Chondrocyte (in vitro differentiated cells): ENCODE measurements around the gene TES. TPM values are rescaled to one million over a fixed set of nuclear protein-coding genes. Genes with fewer than 3 reads are reported as not detected.

ENCODE experiments used
- DNase-seq: peaks from one replicate; pipeline ENCODE4 v3.0.0; 2021; ENCODE audit warnings: mixed read lengths, low spot score
- H3K27ac Mint-ChIP-seq: one replicate; pipeline ENCODE4 v1.8.0; 2021; ENCODE audit warnings: mild to moderate bottlenecking, moderate library complexity, mixed read lengths; ENCODE audit not compliant: unreplicated experiment
- H3K27me3 Mint-ChIP-seq: 2 replicates; pipeline ENCODE4 v1.8.0; 2021; ENCODE audit warnings: low read depth, mixed read lengths
- H3K36me3 Mint-ChIP-seq: 2 replicates; pipeline ENCODE4 v1.8.0; 2021; ENCODE audit warnings: low read depth, mixed read lengths
- H3K4me1 Mint-ChIP-seq: 2 replicates; pipeline ENCODE4 v1.8.0; 2021; ENCODE audit warnings: low read depth, mild to moderate bottlenecking, mixed read lengths
- H3K4me3 Mint-ChIP-seq: one replicate; pipeline ENCODE4 v1.8.0; 2021; ENCODE audit warnings: mild to moderate bottlenecking, moderate library complexity, mixed read lengths; ENCODE audit not compliant: unreplicated experiment
- H3K9me3 Mint-ChIP-seq: 2 replicates; pipeline ENCODE4 v1.8.0; 2021; ENCODE audit warnings: low read depth, mixed read lengths
- total RNA-seq: library from RNA; stranded (reverse); gene quantifications from 3 replicates; pipeline ENCODE4 v1.2.1, GENCODE V29; 2021
- TF ChIP-seq, protein P1 (sequence below): fragments of 200-600 bp; sonication (generic); IDR thresholded peaks from 2 replicates; pipeline ENCODE4 v1.5.0; 2021; ENCODE audit warnings: antibody characterized with exemption, mild to moderate bottlenecking, moderate library complexity

The TES gene
- total RNA-seq, 1 donor from 2014 or later: 261 TPM

DNA sequence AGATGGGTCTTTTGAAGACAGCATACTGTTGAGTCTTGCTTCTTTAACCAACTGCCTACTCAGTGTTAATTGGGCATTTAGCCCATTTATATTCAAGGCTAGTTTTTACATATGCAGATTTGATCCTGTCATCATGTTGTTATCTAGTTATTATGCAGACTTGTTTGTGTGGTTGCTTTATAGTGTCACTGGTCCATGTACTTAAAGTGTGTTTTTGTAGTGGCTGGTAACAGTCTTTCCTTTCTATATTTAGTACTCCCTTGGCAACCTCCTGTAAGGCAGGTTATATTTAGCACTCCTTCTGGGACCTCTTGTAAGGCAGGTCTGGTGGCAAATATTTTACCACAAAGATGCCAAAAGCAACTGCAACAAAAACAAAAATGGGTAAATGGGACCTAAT lies 66.7 kb downstream of the TES start:
- Mint-ChIP-seq H3K9me3 (peaks cover 3% of the 10 kb centered on the region), H3K4me3 (no peak overlapping the region), H3K27ac (peak overlapping the region; percentile 28), H3K4me1 (peaks cover 29% of the 10 kb centered on the region), H3K36me3 (no peaks in the 10 kb centered on the region), H3K27me3 (no peaks in the 10 kb centered on the region)
- no peak for DNase-seq
- TF ChIP-seq, protein P1, sequence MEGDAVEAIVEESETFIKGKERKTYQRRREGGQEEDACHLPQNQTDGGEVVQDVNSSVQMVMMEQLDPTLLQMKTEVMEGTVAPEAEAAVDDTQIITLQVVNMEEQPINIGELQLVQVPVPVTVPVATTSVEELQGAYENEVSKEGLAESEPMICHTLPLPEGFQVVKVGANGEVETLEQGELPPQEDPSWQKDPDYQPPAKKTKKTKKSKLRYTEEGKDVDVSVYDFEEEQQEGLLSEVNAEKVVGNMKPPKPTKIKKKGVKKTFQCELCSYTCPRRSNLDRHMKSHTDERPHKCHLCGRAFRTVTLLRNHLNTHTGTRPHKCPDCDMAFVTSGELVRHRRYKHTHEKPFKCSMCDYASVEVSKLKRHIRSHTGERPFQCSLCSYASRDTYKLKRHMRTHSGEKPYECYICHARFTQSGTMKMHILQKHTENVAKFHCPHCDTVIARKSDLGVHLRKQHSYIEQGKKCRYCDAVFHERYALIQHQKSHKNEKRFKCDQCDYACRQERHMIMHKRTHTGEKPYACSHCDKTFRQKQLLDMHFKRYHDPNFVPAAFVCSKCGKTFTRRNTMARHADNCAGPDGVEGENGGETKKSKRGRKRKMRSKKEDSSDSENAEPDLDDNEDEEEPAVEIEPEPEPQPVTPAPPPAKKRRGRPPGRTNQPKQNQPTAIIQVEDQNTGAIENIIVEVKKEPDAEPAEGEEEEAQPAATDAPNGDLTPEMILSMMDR: no peak

DNA sequence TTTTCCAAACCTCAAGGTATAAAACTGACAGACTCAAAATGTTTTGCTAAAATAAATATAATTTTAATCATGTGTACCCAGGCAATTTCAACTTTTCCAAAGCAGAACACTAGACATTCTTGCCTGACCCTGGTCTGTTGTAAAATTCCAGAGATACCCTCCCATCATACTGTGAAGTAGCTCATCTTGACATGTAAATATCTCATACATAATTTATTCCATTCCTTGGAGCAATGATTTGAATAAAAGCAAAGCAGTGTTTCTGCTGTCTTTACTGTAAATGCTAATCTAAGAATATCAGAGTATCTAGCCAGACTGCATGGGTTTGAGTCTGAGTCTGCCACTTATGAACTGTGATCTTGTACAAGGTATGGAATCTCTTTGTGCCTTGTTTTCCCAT lies 68.9 kb downstream of the TES start:
- no peak for DNase-seq
- H3K4me1 Mint-ChIP-seq: peaks cover 29% of the 10 kb centered on the region
- H3K27ac Mint-ChIP-seq: no peak overlapping the region
- H3K9me3 Mint-ChIP-seq: peaks cover 3% of the 10 kb centered on the region
- TF ChIP-seq, protein P1: no peak
- H3K36me3 Mint-ChIP-seq: no peaks in the 10 kb centered on the region
- H3K4me3 Mint-ChIP-seq: no peak overlapping the region
- H3K27me3 Mint-ChIP-seq: no peaks in the 10 kb centered on the region

DNA sequence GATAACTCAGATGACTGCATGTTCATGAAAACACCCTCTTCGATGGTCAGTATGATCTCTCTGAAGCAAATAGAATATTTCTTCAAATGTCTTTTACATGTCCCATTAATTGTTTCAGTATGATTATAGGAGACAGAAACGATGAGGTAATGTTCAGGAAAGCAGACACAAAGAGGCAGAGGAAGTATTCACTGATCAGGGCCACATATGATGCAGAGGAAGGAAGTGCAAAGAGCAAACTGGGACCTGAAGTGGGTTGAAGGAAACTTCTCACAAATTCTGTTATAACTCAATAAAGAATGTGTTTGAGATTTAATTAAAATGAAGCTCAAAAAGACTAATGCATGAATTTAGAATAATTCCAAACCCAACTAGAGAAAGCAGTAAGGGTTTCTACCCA lies 70.5 kb downstream of the TES start:
- H3K27me3 Mint-ChIP-seq: no peaks in the 10 kb centered on the region
- TF ChIP-seq, protein P1: no peak
- no peak for DNase-seq
- H3K36me3 Mint-ChIP-seq: no peaks in the 10 kb centered on the region
- H3K27ac Mint-ChIP-seq: no peak overlapping the region
- H3K9me3 Mint-ChIP-seq: peaks cover 3% of the 10 kb centered on the region
- peaks cover 32% of the 10 kb centered on the region for H3K4me1 Mint-ChIP-seq
- no peak overlapping the region for H3K4me3 Mint-ChIP-seq

DNA sequence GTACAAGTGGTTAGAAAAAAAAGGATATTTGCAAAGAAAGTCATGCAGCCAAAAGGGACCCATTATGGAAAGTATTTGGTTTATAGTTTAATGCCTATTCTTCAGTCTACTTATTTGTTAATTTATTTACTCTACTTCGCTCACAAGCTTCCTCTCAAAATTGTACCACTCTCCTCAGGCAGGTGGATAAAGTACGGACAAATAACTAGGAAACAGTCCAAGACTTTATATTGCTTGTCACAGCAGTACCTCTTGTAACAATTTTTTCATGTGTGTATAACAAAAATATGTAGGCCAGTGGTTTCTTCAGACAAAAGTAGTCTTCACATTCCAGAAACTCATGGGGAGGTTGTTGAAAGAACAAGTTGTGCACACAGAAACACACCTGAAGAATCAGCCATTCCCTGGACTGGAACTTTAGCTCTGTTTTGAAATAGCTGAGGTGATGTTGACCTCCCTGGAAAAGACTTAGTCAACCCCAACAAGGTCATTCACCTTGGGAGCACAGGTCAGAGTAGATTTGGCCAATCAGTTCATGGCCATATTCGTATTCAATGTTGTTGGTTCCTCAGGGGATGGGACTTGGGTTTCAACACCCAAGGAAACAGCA lies 73.4 kb downstream of the TES start:
- no peaks in the 10 kb centered on the region for H3K9me3 Mint-ChIP-seq
- H3K4me1 Mint-ChIP-seq: peaks cover 22% of the 10 kb centered on the region
- no peaks in the 10 kb centered on the region for H3K36me3 Mint-ChIP-seq
- H3K27ac Mint-ChIP-seq: no peak overlapping the region
- no peak for DNase-seq
- TF ChIP-seq, protein P1: no peak
- H3K27me3 Mint-ChIP-seq: no peaks in the 10 kb centered on the region
- H3K4me3 Mint-ChIP-seq: no peak overlapping the region

DNA sequence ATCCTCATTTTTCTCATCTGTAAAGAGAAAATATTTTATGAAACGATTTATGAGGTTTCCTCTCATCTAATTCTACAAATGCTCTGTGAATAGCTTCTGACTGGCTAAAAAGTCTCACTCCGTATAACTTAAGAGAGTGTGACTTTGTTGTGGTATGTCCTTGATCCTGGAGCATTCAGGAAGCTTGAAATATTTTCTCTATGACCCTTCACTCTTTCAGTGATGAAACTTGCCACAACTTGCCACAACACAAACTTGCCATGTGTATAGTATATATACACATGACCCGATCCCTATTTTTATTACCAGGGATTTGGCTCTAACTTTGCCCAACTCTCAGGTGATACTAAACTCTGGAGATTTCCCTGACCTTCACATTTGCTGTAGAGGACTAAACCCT lies 74.1 kb downstream of the TES start:
- no peaks in the 10 kb centered on the region for H3K9me3 Mint-ChIP-seq
- H3K36me3 Mint-ChIP-seq: no peaks in the 10 kb centered on the region
- no peak overlapping the region for H3K4me3 Mint-ChIP-seq
- H3K27ac Mint-ChIP-seq: peak overlapping the region; percentile 51
- no peaks in the 10 kb centered on the region for H3K27me3 Mint-ChIP-seq
- TF ChIP-seq, protein P1: no peak
- no peak for DNase-seq
- peaks cover 22% of the 10 kb centered on the region for H3K4me1 Mint-ChIP-seq
